ENCODE data around the gene SPPL3.
"Not testable (repeated sequence)": the region's sequence is repeated elsewhere in the genome, so short reads cannot be mapped to it uniquely, and the experiment has no call there.

SPPL3 gene

GRCh38 chr12:120814203-120814902 is 89.8 kb downstream of the SPPL3 start:
- no peak for DNase-seq

GRCh38 chr12:120813588-120814153 is 90.5 kb downstream of the SPPL3 start:
- no peak for DNase-seq

- DNase-seq: no peak
These were observed 94.1 kb downstream of the SPPL3 start for GRCh38 chr12:120810021-120810420.

GRCh38 chr12:120804428-120804827 is 99.7 kb downstream of the SPPL3 start:
- no peak for DNase-seq

- DNase-seq: no peak
These were observed 103.0 kb downstream of the SPPL3 start for GRCh38 chr12:120801146-120801545.

- no peak for DNase-seq
These were observed 103.5 kb downstream of the SPPL3 start for GRCh38 chr12:120800665-120801064.

- DNase-seq: no peak
These were observed 104.7 kb downstream of the SPPL3 start for GRCh38 chr12:120799243-120800045.

GRCh38 chr12:120798696-120799095 is 105.5 kb downstream of the SPPL3 start:
- no peak for DNase-seq

- DNase-seq: no peak
These were observed 106.2 kb downstream of the SPPL3 start for GRCh38 chr12:120797677-120798642.

GRCh38 chr12:120795441-120796178 is 108.5 kb downstream of the SPPL3 start:
- no peak for DNase-seq

GRCh38 chr12:120793357-120793756 is 110.8 kb downstream of the SPPL3 start:
- no peak for DNase-seq

- not testable (repeated sequence) for DNase-seq
These were observed 111.7 kb downstream of the SPPL3 start for GRCh38 chr12:120792456-120792855.

GRCh38 chr12:120791669-120792176 is 112.4 kb downstream of the SPPL3 start:
- DNase-seq: no peak

- DNase-seq: no peak
These were observed 114.0 kb downstream of the SPPL3 start for GRCh38 chr12:120790114-120790513.

GRCh38 chr12:120787889-120788288 is 116.3 kb downstream of the SPPL3 start:
- DNase-seq: no peak

- no peak for DNase-seq
These were observed 119.4 kb downstream of the SPPL3 start for GRCh38 chr12:120784804-120785203.

GRCh38 chr12:120783197-120783596 is 121.0 kb downstream of the SPPL3 start:
- DNase-seq: no peak

- DNase-seq: no peak
These were observed 128.2 kb downstream of the SPPL3 start for GRCh38 chr12:120775862-120776552.

- no peak for DNase-seq
These were observed 129.8 kb downstream of the SPPL3 start for GRCh38 chr12:120774169-120774916.

GRCh38 chr12:120771097-120771496 is 133.1 kb downstream of the SPPL3 start:
- DNase-seq: no peak

Data from T-helper 9 cell (primary cell).